Erythroblast (primary cell): ENCODE results near the gene NR3C1.

Experiments
- GATA1 ChIP-seq: IDR thresholded peaks from 2 replicates; pipeline ENCODE4 v1.6.1; 2011; ENCODE audit warnings: low read depth, mild to moderate bottlenecking, control low read depth, low read length, moderate library complexity
- POLR2A ChIP-seq: IDR thresholded peaks from 2 replicates; pipeline ENCODE4 v1.6.1; 2011; ENCODE audit warnings: mild to moderate bottlenecking, low read length

DNA sequence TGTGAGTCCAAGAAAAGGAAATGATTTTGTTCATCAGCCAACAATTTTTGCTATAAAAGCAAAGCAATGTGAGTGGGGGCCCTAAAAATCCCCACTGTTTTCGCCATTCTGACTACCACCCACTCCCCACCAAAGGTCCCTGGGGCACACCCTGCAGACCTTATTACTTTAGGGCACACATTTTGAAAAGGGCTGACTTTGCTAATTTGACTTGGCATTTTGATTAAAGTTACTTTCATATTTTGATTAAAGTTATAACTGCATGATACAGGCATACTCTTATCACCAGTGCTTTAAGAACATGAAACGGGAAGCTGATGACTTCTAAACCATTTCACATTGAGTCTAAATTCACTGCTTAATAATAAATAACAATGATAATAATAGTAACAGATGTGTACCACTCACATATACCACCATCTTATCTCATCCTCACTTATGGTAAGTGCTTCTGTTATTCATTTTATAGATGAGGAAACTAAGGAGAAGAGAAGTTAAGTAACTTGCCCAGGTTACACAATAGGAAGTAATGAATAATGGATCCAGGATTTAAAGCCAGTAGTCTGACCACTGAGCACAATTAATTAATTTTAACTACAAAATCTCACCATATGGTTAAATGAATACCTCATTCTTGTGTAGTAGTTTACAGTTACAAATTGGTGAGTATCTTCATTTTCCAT lies 25.4 kb upstream of the NR3C1 start:
- TF ChIP-seq POLR2A = no peak
- no peak for TF ChIP-seq GATA1
